GM18861 (cell line): ENCODE data around the gene COL4A6.

ENCODE experiments used
- ATAC-seq: cut with Tn5 transposase; IDR thresholded peaks from one replicate; pipeline ENCODE4 v1.9.1; 2021; ENCODE audit not compliant: unreplicated experiment

Gene COL4A6

GRCh38 chrX:108163333-108164082, 274.7 kb downstream of the COL4A6 start:
- ATAC-seq: no peak

DNA sequence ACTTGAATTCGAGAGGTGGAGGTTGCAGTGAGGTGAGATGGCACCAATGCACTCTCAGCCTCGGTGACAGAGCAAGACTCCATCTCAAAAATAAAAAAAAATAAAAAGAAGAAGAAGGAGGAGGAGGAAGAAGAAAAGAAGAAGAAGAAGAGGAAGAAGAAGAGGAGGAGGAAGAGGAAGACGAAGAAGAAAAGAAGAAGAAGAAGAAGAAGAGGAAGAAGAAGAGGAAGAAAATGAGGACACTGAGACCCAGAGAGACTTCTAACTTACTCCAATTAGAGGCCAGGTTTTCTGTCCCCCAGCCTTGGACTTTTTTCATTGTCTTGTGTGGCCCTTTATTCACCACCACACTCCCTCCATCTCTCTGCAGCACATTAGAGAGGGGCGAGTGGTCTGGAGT, 276.0 kb downstream of the COL4A6 start:
- ATAC-seq: no peak

DNA sequence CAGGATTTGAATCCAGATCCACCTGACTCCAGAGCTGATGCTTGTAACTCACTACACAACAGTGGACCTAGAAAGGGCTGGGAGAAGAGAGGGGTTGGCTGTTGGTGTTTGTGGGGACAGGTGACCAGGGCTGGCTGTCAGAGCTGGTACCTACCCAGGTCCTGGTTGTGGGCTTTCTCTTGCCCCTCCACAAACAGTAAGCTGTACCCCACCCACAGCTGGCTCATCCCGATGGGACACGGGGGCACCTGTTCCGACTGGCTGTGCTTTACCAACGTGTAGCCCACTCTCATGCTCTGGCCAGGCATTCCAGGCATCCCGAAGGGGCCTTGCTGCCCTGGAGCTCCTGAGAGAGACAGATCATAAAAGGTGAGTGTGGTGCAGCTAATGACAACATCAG, 277.9 kb downstream of the COL4A6 start:
- ATAC-seq: no peak

DNA sequence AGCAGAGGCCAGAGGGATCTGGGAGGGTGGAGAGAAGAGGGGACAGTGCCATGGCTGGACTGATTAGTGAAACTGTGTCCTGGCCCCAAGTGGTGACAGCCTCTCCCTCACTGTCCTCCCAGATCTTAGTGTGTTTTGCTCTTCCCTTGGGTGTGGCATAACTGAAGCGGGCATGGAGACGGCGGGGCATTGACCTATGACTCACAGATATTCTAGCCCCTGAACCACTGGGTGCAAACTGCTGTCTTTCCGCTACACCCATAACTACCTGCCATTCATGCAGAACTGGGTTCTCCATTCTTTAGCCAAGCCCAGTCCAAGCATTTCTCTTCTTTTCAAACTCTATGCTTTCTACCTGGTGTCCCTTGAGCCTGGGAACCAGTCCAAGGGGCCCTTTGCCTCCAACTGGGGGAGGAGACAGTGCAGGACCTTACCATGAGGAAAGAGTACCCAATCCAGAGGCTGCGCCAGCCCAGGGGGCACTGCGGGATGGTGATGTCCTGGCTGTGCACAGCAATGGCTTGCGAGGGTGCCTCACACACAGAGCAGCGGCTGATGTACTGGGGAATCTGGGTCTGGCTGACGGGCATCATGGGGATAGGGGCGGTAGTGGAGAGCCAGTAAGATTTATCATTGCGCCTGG, 279.1 kb downstream of the COL4A6 start:
- ATAC-seq: no peak

GRCh38 chrX:108157628-108158027, 280.6 kb downstream of the COL4A6 start:
- no peak for ATAC-seq

- ATAC-seq: no peak
Measured at GRCh38 chrX:108156934-108157466, 281.2 kb downstream of the COL4A6 start.

GRCh38 chrX:108156082-108156481, 282.1 kb downstream of the COL4A6 start:
- ATAC-seq: no peak

- peak; percentile 45 for ATAC-seq
Measured at GRCh38 chrX:108148524-108148923, 289.7 kb downstream of the COL4A6 start.

DNA sequence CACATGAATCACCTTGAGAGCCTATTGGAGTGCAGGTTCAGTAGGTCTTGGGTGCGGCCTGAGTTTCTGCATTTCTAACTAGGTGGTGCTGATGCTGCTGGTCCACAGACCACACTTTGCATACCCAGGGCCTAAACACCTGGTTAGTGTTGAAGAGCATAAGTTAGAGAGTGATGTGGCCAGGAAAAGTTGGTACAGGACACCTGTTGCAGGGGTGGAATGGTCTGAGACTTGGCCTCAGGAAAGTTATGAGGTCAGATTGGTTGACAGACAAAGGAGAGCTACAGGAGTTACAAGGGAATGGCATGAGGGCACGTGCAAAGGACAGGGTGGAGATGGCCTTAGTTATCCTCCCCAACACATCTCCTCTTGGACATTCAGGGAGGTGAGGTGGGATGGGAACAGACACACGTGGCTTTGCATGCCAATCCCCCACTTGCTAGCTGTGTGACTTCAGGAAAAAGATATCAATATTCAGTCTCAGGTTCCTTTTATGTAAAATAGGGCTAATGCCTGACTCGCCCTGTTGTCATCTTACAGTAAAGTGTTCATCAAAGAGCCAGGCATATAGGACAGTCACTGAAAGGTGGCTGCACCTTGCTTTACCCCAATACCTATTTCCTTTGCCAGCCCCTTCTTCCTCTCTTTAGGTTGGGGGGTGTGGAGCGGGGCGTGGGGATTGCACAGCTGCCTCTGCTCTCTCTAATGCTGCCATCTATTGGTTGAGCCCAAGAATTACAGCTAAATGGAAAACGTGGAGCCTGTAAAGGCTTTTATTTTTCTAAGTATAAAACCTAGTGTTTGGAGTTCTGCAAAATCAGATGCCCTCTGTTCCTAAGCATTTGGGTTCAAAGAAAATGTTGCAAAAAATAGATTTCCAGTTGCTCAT, 299.2 kb downstream of the COL4A6 start:
- no peak for ATAC-seq

GRCh38 chrX:108134724-108135123, 303.5 kb downstream of the COL4A6 start:
- no peak for ATAC-seq

DNA sequence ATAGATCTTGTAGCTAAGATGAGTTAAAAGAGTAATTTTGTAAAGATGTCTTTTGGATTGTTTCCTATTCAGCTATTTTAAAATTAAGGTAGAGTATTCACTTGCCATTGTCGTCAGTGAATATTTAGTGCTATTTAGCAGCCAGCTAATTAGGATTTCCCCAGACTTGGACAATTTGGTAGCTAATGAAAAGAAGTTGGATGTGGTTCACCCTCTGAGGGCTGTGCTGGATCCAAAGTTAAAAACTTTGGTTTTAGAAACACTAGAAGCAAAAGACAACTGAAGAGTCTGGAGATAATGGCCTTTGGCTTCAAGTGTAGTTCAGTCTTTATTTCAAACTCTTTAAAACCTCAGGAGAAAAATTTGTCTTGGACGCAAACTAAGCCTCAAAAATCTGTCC, 305.3 kb downstream of the COL4A6 start:
- ATAC-seq: no peak

DNA sequence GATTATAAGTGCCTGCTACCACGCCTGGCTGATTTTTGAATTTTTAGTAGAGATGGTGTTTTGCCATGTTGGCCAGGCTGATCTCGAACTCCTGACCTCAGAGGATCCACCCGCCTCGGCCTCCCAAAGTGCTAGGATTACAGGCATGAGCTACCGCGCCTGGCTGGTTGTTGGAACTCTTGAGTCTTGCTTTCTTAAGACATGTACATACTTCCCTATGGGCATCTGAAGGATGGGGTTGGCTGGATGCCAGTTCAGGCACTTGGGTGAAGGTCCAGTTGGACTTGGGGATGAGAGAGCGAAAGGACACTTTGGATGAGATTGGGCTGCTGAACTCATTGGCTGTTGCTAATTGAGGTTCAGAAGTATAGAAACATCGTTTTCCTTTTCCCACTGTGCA, 306.2 kb downstream of the COL4A6 start:
- ATAC-seq: no peak

GRCh38 chrX:108131471-108131870, 306.8 kb downstream of the COL4A6 start:
- no peak for ATAC-seq

- ATAC-seq: no peak
Measured at GRCh38 chrX:108130889-108131288, 307.3 kb downstream of the COL4A6 start.

GRCh38 chrX:108127152-108127551, 311.1 kb downstream of the COL4A6 start:
- ATAC-seq: no peak

DNA sequence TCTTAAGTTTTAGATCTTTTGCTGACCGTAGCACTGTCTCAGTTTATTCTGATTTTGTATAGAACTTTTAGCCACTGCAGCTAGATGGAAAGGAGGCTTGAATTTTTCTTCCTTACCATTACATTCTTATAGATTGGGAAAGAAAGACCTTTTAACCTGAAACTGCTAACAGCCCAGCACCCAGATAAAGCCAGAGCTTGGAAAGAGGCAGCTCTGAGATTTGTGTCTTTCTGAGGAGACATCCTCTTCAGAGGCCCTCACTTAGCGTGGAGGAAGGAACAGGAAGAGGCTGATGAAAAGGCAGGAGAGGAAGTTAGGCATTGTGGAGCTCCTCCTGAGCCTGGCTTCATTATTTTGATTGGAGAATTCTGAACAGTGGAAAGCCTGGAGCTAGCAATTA, 311.6 kb downstream of the COL4A6 start:
- ATAC-seq: no peak

DNA sequence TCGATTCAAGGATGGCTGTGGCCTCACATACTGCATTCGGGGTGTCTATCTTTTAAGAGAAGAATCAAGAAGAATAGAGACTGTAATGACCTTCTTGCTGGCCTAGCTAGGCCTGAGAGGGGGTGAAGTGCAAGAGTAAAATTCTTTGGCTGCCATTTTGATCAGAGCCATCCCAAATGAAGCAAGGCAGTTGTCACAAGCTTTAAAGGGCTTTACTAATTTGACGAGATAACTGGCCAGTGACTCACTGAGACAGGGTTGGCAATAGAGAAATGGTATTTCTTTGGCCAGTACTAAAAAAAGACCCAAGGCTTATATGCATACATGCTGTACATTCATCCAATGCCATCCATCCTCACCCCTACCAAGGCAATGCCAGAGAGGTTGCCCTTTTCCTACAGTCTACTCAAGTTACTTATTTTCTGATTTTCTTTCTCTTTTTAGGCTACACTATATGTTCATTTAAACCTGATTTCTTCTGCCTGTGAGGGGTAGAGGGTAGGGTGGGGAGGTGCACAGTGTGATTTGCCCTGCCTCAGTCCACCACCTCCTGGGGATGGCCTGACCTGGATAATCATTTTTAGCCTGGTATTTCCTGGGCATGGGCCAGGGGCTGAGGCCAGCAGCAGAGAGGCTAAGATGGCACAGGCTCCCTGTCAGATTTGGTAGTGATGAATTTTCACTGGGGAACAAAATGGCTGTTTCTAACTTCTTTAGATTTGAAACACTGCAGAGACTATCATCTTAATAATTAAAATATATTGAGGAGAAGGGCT, 314.4 kb downstream of the COL4A6 start:
- ATAC-seq: no peak

DNA sequence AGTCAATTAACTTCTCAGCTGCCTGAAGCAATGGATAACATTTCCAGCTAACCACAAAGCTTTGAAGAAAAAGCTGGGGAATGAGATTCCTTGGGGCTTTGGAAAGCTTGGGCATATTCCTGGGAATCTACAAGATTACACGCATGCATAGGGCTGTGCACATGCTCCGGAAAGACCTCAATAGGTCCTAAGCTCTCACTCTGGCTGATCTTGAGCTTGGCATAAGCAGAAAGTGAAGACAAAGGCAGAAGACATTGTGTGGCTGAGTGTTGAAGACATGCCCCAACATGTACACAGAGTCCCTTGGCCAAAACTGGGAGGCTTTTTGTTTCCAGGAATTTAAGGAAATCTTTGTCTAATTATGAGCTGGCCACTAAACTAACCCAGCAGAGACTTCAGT, 315.5 kb downstream of the COL4A6 start:
- no peak for ATAC-seq

DNA sequence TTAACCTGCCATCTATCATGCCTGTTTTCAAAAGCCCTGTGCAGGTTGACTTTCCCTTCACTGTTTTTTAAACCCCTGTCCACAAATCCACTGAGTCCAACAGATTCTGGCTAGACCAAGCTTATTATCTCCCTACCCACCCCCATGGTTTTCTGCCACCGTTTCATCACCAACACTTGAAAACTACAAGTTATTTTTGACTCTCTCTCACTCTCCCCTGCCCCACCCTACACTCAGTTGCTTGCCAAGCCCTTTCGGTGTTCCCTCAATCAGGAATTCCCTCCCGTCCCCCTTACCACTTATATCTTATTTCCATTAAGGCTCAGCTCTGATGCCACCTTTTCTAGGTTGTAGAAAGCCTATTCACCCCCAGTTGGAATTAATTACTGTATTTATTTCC, 316.9 kb downstream of the COL4A6 start:
- no peak for ATAC-seq

GRCh38 chrX:108117988-108118387, 320.2 kb downstream of the COL4A6 start:
- no peak for ATAC-seq

- no peak for ATAC-seq
Measured at GRCh38 chrX:108114541-108114940, 323.7 kb downstream of the COL4A6 start.
